ENCODE data around the gene DNAL1.

Gene DNAL1

DNA sequence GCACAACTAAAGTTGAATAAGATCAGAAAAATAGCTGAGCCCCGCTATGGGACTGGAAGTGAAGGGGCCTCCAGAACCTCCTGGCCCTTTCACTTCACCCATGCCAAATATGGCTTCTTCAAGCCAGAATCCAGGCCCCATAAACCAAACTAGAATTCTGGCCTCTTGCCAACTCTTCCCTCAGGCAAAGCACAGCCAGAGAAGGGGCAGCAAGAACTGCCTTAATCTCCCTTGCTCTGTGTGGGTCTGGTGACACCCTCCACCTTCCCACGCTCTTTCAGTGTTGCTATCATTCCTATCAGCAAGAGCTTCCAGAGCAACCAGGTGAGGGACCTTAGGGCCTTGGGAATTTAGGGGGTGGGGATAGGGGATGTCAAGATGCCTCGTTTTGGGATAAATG lies 72.5 kb downstream of the DNAL1 start (continued):
- no peak for TF ChIP-seq ZSCAN5A (tag by site-specific recombination; IDR thresholded peaks at IDR 0.05)
- no peak for TF ChIP-seq ZNF239 (tag by site-specific recombination; IDR thresholded peaks at IDR 0.05)
- TF ChIP-seq ZNF266 (tag by site-specific recombination; IDR thresholded peaks at IDR 0.05; ENCODE audit: low read depth), result no peak
- TF ChIP-seq KLF1 (tag by site-specific recombination; IDR thresholded peaks at IDR 0.05), result no peak
- TF ChIP-seq ZNF112 (tag by site-specific recombination; IDR thresholded peaks at IDR 0.05), result peak; percentile 73
- no peak for TF ChIP-seq ZNF521 (tag by site-specific recombination; IDR thresholded peaks at IDR 0.05)
- TF ChIP-seq BCL11A (tag by site-specific recombination; IDR thresholded peaks at IDR 0.05; ENCODE audit: low read depth), result no peak
- no peak for TF ChIP-seq PRDM6 (tag by site-specific recombination; IDR thresholded peaks at IDR 0.05)
- no peak for TF ChIP-seq ZNF140 (tag by site-specific recombination; IDR thresholded peaks at IDR 0.05)
- no peak for TF ChIP-seq GFI1B (tag by site-specific recombination; IDR thresholded peaks at IDR 0.05)
- TF ChIP-seq ZFP69B (tag by site-specific recombination; IDR thresholded peaks at IDR 0.05), result no peak
- no peak for TF ChIP-seq TCF7L2 (IDR thresholded peaks at IDR 0.05; ENCODE audit: borderline replicate concordance, low read depth, low read length)
- TF ChIP-seq ZNF600 (tag by site-specific recombination; IDR thresholded peaks at IDR 0.05), result no peak
- no peak for TF ChIP-seq SALL2 (tag by site-specific recombination; IDR thresholded peaks at IDR 0.05; ENCODE audit: borderline replicate concordance)
- TF ChIP-seq, protein P1, sequence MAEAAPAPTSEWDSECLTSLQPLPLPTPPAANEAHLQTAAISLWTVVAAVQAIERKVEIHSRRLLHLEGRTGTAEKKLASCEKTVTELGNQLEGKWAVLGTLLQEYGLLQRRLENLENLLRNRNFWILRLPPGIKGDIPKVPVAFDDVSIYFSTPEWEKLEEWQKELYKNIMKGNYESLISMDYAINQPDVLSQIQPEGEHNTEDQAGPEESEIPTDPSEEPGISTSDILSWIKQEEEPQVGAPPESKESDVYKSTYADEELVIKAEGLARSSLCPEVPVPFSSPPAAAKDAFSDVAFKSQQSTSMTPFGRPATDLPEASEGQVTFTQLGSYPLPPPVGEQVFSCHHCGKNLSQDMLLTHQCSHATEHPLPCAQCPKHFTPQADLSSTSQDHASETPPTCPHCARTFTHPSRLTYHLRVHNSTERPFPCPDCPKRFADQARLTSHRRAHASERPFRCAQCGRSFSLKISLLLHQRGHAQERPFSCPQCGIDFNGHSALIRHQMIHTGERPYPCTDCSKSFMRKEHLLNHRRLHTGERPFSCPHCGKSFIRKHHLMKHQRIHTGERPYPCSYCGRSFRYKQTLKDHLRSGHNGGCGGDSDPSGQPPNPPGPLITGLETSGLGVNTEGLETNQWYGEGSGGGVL (tag by site-specific recombination; IDR thresholded peaks at IDR 0.05), result 0 out of 2 replicates have a peak, but pooled peaks have one; percentile 12
- TF ChIP-seq ZNF544 (tag by site-specific recombination; IDR thresholded peaks at IDR 0.05), result peak; percentile 93
- no peak for TF ChIP-seq ZNF623 (tag by site-specific recombination; IDR thresholded peaks at IDR 0.05)
- TF ChIP-seq ZNF2 (tag by site-specific recombination; IDR thresholded peaks at IDR 0.05), result no peak
- TF ChIP-seq MYNN (tag by site-specific recombination; IDR thresholded peaks at IDR 0.05; ENCODE audit: borderline replicate concordance), result no peak
- TF ChIP-seq ZNF16 (tag by site-specific recombination; IDR thresholded peaks at IDR 0.05; ENCODE audit: low read depth), result no peak
- no peak for TF ChIP-seq YY1 (tag by site-specific recombination; IDR thresholded peaks at IDR 0.05)
- no peak for TF ChIP-seq PRDM2 (tag by site-specific recombination; IDR thresholded peaks at IDR 0.05; ENCODE audit: borderline replicate concordance)
- TF ChIP-seq REPIN1 (tag by site-specific recombination; IDR thresholded peaks at IDR 0.05; ENCODE audit: low read depth), result no peak
- TF ChIP-seq IKZF3 (tag by site-specific recombination; IDR thresholded peaks at IDR 0.05), result no peak
- TF ChIP-seq ZNF426 (tag by site-specific recombination; IDR thresholded peaks at IDR 0.05), result no peak
- TF ChIP-seq ZBTB20 (tag by site-specific recombination; IDR thresholded peaks at IDR 0.05), result no peak
- TF ChIP-seq ZNF791 (tag by site-specific recombination; IDR thresholded peaks at IDR 0.05), result no peak
- no peak for TF ChIP-seq ZNF423 (tag by site-specific recombination; IDR thresholded peaks at IDR 0.05)
- TF ChIP-seq BCL11B (tag by site-specific recombination; IDR thresholded peaks at IDR 0.05; ENCODE audit: low read depth), result no peak
- peak; percentile 34; the same call in 1 of the 2 replicates for TF ChIP-seq ZNF184 (tag by site-specific recombination; IDR thresholded peaks at IDR 0.05)
- TF ChIP-seq ZNF324 (tag by site-specific recombination; IDR thresholded peaks at IDR 0.05), result no peak
- no peak for TF ChIP-seq ZNF561 (tag by site-specific recombination; IDR thresholded peaks at IDR 0.05; ENCODE audit: borderline replicate concordance)

Measured in HEK293 (cell line).